Hindlimb muscle (tissue), 1 donor: ENCODE results near the gene GLG1. TPM values are rescaled to one million over a fixed set of nuclear protein-coding genes. Genes with fewer than 3 reads are reported as not detected.
A peak's percentile ranks its signal among the peaks of the same experiment; 100 is the strongest.
"Not testable (repeated sequence)": the region's sequence is repeated elsewhere in the genome, so short reads cannot be mapped to it uniquely, and the experiment has no call there.

Experiments used
- DNase-seq: peaks from one replicate; pipeline ENCODE4 v3.0.0-alpha.2; 2013
- polyA plus RNA-seq: library from polyadenylated mRNA; unstranded; fragments of 120-200 nt; gene quantifications from one replicate; pipeline ENCODE4 v1.2.1, GENCODE V29; 2013; ENCODE audit not compliant: insufficient read length

GLG1 gene
- polyA plus RNA-seq: 121 TPM

- DNase-seq: peak; percentile 96
These were observed at the start of gene GLG1 for GRCh38 chr16:74606521-74607309. Gene GLG1, minus strand, starts transcription at chr16:74607114. Its CDS starts 20 bp downstream, at chr16:74607094.

GRCh38 chr16:74654536-74655050 is 47.7 kb upstream of the GLG1 start:
- DNase-seq: no peak

- DNase-seq: not testable (repeated sequence)
These were observed 46.0 kb upstream of the GLG1 start for GRCh38 chr16:74652883-74653282.

GRCh38 chr16:74652249-74652648 is 45.3 kb upstream of the GLG1 start:
- no peak for DNase-seq

- no peak for DNase-seq
These were observed 44.9 kb upstream of the GLG1 start for GRCh38 chr16:74651841-74652240.

GRCh38 chr16:74650966-74651567 is 44.2 kb upstream of the GLG1 start:
- no peak for DNase-seq

- no peak for DNase-seq
These were observed 43.1 kb upstream of the GLG1 start for GRCh38 chr16:74649839-74650504.

- no peak for DNase-seq
These were observed 35.1 kb upstream of the GLG1 start for GRCh38 chr16:74641969-74642368.

GRCh38 chr16:74637742-74638453 is 31.0 kb upstream of the GLG1 start:
- no peak for DNase-seq

GRCh38 chr16:74635303-74635702 is 28.4 kb upstream of the GLG1 start:
- no peak for DNase-seq

GRCh38 chr16:74633686-74634085 is 26.8 kb upstream of the GLG1 start:
- DNase-seq: no peak

- no peak for DNase-seq
These were observed 20.7 kb upstream of the GLG1 start for GRCh38 chr16:74627506-74628220.

- no peak for DNase-seq
These were observed 20.0 kb upstream of the GLG1 start for GRCh38 chr16:74626741-74627416.

GRCh38 chr16:74625500-74626350 is 18.8 kb upstream of the GLG1 start:
- no peak for DNase-seq

GRCh38 chr16:74623839-74624235 is 16.9 kb upstream of the GLG1 start:
- DNase-seq: no peak

- DNase-seq: peak; percentile 31
These were observed 16.4 kb upstream of the GLG1 start for GRCh38 chr16:74623214-74623838.

GRCh38 chr16:74622005-74622404 is 15.1 kb upstream of the GLG1 start:
- no peak for DNase-seq

- no peak for DNase-seq
These were observed 10.4 kb upstream of the GLG1 start for GRCh38 chr16:74617206-74617788.

- no peak for DNase-seq
These were observed 4.8 kb upstream of the GLG1 start for GRCh38 chr16:74611721-74612120.

GRCh38 chr16:74608944-74609343 is 2.0 kb upstream of the GLG1 start:
- no peak for DNase-seq
